Measurements from ENCODE around the gene TPBGL.

DNA sequence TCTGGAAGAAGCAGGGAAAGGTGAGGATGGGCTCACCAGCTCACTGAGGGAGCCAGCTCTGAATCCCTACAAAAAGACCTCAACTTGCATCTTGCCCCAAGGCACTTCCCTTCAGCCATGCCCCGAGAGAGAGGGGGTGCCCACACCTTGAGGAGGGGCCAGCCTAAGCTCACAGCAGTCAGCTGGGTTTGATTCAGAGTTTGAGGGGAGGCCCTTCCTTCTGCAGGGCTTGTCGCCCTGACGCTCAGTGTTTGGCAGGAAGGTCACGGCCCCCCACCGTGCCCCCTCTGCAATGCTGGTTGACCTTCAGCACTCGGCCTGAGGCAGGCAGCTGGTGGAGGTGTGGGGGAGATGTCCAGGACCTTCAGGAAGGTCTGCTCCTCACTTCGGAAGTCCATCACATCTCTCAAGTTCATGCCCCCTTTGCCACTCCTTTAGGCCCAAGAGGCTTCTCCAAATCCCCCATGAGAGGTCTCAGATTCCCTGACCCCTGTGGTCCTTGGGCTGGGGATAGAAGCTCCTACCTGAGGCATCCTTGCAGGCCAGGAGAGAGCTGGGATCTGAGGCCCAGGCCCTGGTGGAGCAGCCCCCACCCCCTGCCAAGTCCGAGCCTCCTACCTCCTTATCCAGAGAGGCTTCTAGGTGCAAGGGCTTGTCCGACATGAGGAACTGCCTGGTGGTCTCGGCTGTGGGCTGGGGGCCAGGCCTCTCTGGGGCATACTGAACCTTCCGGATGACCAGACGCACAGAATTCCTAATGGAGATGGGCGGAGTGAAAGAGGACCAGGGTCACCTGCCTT, 37.6 kb downstream of the TPBGL start:
- TF ChIP-seq, protein P1, sequence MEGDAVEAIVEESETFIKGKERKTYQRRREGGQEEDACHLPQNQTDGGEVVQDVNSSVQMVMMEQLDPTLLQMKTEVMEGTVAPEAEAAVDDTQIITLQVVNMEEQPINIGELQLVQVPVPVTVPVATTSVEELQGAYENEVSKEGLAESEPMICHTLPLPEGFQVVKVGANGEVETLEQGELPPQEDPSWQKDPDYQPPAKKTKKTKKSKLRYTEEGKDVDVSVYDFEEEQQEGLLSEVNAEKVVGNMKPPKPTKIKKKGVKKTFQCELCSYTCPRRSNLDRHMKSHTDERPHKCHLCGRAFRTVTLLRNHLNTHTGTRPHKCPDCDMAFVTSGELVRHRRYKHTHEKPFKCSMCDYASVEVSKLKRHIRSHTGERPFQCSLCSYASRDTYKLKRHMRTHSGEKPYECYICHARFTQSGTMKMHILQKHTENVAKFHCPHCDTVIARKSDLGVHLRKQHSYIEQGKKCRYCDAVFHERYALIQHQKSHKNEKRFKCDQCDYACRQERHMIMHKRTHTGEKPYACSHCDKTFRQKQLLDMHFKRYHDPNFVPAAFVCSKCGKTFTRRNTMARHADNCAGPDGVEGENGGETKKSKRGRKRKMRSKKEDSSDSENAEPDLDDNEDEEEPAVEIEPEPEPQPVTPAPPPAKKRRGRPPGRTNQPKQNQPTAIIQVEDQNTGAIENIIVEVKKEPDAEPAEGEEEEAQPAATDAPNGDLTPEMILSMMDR (IDR thresholded peaks at IDR 0.05): no peak
- TF ChIP-seq EP300 (IDR thresholded peaks at IDR 0.05): no peak
- no peak for TF ChIP-seq POLR2AphosphoS5 (IDR thresholded peaks at IDR 0.05)
